ENCODE measurements around the gene LGR6.

DNA sequence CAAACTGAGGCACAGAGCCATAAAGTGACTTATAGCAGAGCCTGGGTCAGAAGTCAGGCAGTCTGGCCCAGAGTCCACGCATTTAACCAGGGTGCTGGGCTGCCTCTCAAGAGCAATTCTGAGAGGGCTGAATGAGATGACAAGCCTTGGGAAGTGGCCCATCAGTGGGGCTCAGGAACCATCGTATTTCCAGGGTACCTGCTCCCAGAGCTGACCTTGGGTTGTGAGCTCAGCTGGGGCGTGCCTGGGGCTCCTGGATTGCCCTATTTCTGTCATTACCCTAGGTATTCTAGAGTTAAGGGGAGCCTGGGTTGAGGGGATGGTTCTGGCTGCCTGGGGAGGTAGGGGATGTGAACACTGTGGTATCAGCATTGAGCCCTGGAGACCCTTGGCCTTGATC is 49.4 kb downstream of the LGR6 start:
- TF ChIP-seq, protein P1, sequence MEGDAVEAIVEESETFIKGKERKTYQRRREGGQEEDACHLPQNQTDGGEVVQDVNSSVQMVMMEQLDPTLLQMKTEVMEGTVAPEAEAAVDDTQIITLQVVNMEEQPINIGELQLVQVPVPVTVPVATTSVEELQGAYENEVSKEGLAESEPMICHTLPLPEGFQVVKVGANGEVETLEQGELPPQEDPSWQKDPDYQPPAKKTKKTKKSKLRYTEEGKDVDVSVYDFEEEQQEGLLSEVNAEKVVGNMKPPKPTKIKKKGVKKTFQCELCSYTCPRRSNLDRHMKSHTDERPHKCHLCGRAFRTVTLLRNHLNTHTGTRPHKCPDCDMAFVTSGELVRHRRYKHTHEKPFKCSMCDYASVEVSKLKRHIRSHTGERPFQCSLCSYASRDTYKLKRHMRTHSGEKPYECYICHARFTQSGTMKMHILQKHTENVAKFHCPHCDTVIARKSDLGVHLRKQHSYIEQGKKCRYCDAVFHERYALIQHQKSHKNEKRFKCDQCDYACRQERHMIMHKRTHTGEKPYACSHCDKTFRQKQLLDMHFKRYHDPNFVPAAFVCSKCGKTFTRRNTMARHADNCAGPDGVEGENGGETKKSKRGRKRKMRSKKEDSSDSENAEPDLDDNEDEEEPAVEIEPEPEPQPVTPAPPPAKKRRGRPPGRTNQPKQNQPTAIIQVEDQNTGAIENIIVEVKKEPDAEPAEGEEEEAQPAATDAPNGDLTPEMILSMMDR (IDR thresholded peaks at IDR 0.05) = no peak
- TF ChIP-seq POLR2A (IDR thresholded peaks at IDR 0.05) = no peak

Data from Peyer's patch (tissue), 4 donors.